Stimulated activated CD8-positive, alpha-beta memory T cell treated with anti-CD3 and anti-CD28 coated beads, Interleukin-15, amount 100 ng/mL, for 48 hours (primary cell): ENCODE measurements around the gene ZMYND8.
"Not testable (repeated sequence)": the region's sequence is repeated elsewhere in the genome, so short reads cannot be mapped to it uniquely, and the experiment has no call there.

Experiments used
- DNase-seq, 2 donors: peaks; one replicate each; pipeline ENCODE4 v3.0.0-alpha.2; 2020; ENCODE audit warnings: low read depth in 2 of 2

ZMYND8 gene

GRCh38 chr20:47225458-47225857 is 131.0 kb downstream of the ZMYND8 start:
- DNase-seq: no peak

GRCh38 chr20:47224857-47225256 is 131.6 kb downstream of the ZMYND8 start:
- no peak for DNase-seq

DNA sequence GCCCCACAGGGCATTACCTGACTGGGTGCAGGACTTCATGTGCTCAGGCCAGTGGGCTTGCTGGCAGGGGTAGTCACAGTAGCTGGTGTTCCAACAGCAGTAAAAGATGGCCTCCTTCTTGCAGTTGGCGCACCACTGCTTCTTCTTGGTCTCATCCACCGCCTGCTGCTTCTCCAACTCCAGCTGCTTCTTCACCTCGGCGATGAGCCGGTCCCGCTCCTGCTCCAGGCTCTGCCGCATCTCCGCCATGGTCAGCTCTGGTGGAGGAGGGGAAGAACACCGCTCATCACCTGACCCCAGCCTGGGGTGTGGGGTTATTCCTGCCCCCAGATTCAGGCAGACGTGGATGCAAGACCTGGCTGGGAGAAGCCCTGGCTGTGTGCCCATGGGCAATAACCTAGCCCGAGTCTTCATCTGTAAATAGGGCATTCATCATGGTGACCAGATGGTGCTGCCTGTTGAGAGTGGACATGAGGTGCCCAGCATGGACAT is 132.2 kb downstream of the ZMYND8 start:
- DNase-seq: no peak

GRCh38 chr20:47223896-47224295 is 132.6 kb downstream of the ZMYND8 start:
- DNase-seq: no peak

GRCh38 chr20:47222468-47223119 is 133.9 kb downstream of the ZMYND8 start:
- no peak for DNase-seq

- no peak for DNase-seq
Measured at GRCh38 chr20:47221036-47221625, 135.4 kb downstream of the ZMYND8 start.

GRCh38 chr20:47220161-47220582 is 136.3 kb downstream of the ZMYND8 start:
- peak; percentile 19 to 36 for DNase-seq

- no peak for DNase-seq
Measured at GRCh38 chr20:47217482-47218446, 138.7 kb downstream of the ZMYND8 start.

- DNase-seq: no peak
Measured at GRCh38 chr20:47216819-47217410, 139.6 kb downstream of the ZMYND8 start.

- no peak for DNase-seq
Measured at GRCh38 chr20:47215653-47216397, 140.7 kb downstream of the ZMYND8 start.

DNA sequence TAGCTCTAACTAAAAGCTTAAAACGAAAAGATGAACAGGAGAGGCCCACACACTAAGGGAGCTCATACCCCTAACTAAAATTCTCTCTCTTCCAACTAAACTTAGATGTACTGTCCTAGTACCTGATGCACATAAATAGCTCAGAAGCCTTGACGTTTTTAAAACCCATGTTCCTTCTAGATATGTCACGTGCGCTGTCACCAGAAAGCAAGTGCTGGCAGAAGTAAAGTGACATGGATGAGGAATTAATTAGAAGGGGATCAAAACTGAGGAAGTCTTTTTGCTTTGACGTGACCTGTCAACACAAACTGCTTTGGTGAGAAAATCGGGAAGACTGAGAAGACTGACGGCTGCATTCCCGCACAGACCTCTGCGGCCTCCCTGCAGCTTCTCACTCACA is 142.5 kb downstream of the ZMYND8 start:
- DNase-seq: no peak

- DNase-seq: no peak
Measured at GRCh38 chr20:47212606-47213207, 143.8 kb downstream of the ZMYND8 start.

DNA sequence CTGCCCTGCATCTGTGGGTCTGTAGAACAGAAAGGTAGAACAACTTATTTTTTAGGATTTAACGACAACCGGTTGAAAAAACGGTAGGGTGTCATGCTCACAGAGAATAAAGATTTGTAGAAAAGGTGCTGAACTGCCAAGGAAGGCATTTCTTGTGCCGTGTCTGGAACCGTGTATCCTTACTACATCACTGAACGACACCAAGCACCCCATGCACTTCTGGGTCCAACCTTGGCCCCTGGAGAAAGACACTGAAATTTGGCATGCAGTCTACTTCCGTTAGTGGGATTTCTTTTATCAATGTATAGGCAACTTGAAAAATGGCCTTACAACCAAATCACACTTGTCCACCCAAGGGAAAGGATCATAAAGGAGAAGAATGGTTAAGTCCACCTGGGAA is 145.5 kb downstream of the ZMYND8 start:
- no peak for DNase-seq

GRCh38 chr20:47210470-47210869 is 146.0 kb downstream of the ZMYND8 start:
- DNase-seq: no peak

DNA sequence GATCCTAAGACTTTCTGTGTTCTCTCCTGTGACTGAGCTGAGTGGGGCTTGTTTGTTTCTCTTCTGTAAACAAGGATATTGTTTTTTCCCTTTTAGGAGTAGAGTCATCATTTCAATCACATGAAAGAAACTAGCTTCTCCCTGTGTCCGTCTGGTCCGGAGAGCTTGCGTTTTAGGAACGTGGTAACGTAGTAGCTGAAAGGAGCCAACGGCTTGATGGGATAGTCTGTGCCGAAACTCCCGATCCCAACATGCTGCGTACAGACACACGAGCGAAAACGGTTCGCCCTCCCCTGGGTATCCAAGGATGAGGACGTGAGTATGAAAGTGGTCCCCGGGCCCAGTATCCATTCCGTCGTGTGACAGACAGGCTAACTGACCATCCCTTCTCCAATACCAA is 146.5 kb downstream of the ZMYND8 start:
- no peak for DNase-seq

- no peak for DNase-seq
Measured at GRCh38 chr20:47208534-47209174, 147.8 kb downstream of the ZMYND8 start.

DNA sequence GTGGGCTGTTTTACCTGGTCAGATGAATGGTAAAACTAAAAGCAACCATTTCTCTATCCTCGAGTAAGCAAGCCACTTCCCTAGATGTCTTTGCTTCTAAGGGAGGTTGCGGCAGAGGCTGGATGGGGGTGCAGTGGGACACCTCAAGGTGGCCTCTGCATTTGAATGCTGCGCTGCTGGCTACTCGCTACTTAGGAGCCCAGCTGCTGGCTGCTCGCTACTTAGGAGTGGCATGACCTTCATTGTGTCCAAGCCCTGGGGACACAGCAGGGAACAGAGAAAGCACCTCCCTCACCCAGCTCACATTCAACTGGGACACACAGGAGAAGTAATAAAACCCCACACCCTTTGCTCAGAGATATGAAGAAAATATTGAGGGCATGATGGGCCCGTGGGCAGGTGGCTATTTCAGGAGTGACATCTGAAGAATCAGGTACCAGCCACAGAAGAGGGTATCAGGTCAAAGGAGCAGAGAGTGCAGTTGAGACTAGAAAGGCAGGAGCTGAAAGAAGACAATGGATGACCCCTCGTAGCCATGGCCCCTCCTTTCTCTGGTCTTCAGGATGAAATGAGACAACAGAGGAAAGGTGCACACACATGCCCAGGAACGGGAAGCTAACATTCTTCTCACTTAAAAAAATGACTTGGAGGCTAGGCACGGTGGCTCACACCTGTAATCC is 149.4 kb downstream of the ZMYND8 start:
- DNase-seq: no peak

GRCh38 chr20:47206552-47206951 is 149.9 kb downstream of the ZMYND8 start:
- DNase-seq: not testable (repeated sequence)

DNA sequence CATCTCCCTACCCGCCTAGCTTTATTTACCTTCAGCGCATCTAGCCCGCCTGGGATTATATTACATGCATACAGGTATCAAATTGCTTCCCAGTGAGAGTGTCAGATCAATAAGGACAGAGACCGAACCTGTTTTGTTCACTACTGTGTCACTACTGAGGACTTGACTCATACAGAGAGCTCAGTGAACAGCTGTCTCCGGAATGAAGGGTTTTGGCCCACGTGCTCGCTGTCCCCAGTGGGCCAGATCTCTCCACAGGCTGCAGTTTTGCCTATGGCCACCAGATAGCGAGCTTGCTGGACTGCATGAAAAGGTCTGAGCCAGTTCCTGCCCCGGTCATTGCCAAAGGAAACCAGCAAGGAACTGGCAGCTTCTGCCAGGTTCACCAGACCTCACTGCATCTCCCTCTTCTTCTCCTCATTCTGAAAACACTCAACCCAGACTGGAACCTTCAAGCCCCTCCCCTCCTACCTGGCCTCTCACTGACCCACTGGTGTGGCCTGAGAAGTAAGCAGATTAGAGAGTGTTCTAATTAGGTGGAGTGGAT is 150.8 kb downstream of the ZMYND8 start:
- peak in 1 of 2 donors; percentile 47 for DNase-seq

GRCh38 chr20:47204850-47205122 is 151.7 kb downstream of the ZMYND8 start:
- DNase-seq: not testable (repeated sequence)
